ENCODE results near the gene COQ4.

GRCh38 chr9:128333451-128333869, 10.8 kb downstream of the COQ4 start:
- TF ChIP-seq CTCF (IDR thresholded peaks at IDR 0.05) (no peak), POLR2A (IDR thresholded peaks at IDR 0.05) (no peak)
